HG03045 (cell line): ENCODE results near the gene SMYD4.

Source experiments
- ATAC-seq: cut with Tn5 transposase; IDR thresholded peaks from one replicate; pipeline ENCODE4 v1.9.1; 2021; ENCODE audit warnings: mild to moderate bottlenecking, moderate library complexity; ENCODE audit not compliant: unreplicated experiment

Gene SMYD4

DNA sequence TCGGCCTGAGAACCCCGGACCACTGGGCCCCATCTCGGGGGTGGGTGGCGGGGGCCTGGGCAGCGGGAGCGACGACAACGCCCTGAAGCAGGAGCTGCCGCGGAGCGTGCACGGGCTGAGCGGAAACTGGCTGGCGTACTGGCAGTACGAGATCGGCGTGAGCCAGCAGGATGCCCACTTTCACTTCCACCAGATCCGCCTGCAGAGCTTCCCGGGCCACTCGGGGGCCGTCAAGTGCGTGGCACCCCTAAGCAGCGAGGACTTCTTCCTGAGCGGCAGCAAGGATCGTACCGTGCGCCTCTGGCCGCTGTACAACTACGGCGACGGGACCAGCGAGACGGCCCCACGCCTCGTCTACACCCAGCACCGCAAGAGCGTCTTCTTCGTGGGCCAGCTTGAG is 95.9 kb downstream of the SMYD4 start:
- no peak for ATAC-seq

DNA sequence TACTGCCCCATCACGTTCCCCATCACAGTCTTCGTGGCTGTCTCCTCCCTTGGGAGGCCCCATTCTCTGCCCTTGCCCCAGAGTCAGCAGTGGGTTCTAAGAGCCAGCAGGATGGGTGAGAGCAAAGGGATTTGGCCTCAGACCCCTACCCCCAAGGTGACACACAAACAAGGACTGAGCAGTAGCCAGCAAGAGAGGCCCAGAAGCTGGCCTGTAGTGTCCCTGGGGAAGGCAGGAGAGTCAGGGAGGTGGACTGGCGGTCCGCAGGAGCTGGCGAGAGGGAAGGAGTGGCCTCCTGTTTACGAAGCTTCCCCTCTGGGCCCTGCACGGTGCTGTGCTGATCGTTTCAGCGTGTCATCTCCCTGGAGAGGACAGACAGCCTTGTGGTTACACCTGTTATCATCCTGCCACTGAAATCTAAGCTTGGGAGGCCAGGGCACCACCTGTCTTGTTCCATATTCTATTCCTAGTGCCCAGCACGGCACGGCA is 96.8 kb downstream of the SMYD4 start:
- ATAC-seq = no peak

DNA sequence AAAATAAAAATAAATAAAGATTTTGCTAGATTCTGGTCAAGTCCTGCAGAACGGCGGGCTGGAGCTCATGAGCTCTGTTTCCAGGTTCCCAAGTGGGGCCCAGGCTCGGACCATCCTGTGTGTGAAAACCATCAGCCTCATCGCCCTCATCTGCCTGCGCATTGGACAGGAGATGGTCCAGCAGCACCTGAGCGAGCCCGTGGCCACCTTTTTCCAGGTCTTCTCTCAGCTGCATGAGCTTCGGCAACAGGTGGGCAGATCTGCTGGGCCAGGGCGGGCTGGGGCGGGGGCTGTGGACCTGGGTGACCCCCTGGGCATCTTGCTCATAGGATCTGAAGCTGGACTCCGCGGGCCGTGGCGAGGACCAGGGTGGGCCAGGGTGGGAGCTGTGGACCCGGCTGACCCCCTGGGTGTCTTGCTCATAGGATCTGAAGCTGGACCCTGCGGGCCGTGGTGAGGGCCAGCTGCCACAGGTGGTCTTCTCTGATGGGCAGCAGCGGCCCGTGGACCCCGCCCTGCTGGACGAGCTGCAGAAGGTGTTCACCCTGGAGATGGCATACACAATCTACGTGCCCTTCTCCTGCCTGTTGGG is 97.4 kb downstream of the SMYD4 start:
- ATAC-seq = no peak

DNA sequence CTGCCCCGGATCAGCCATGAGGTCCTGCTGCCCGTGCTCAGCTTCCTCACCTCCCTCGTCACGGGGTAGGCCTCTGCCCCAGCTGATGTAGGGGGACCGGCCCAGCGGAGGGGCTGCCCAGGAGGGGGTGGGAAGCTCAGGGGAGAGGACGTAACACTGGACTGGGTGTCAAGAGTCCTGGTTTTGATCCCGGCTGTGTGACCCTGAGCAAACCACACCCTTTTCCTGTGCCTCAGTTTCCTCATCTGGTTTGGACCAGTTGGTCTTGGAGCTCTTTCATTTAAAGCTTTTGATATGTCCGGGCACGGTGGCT is 98.6 kb downstream of the SMYD4 start:
- ATAC-seq = no peak

DNA sequence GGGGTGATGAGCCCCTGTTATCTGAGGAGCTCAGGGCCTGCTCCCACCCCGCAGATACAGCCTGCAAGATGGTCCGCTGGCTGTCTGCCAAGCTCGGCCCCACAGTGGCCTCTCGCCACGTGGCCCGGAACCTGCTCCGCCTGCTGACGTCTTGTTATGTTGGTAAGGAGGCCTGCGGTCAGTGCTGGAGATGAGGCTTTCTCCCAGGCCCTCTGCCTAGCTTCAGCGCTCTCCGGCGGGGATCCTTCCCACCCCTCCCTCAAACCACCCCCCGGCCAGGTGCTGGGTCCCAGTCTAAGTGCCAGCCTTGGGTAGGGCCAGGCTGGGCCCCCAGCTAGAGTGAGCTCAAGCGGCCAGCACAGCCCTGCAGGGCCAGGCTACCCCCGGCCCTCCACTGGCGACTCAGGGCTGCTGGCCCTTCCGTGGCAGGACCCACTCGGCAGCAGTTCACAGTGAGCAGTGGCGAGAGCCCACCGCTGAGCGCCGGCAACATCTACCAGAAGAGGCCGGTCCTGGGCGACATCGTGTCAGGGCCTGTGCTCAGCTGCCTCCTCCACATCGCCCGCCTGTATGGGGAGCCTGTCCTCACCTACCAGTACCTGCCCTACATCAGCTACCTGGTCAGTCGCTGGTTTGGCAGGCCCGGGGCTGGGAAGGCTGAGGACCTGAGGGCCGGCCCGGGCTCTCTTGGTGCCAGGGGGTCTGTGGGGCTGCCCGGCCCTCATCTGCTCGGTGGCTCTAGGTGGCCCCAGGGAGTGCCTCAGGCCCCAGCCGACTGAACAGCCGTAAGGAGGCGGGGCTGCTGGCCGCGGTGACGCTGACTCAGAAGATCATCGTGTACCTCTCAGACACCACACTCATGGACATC is 99.1 kb downstream of the SMYD4 start:
- no peak for ATAC-seq

DNA sequence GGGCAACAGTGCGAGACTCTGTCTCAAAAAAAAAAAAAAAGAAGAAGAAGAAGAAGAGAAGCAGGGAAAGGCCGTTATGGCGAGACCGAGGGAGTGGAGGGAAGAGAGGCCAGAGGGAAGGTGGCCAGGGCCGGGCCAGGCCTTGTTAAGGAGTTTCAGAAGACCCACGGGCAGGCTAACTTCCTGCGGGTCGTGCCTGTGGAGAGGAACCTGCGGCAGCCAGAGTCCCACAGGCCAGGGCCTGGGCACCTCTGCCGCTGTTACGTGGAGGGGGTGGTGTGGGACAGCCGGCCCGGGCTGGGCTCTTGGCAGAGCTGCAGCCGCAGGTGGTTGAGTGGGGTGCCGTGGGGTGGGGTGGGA is 99.8 kb downstream of the SMYD4 start:
- no peak for ATAC-seq
